HG03060 (cell line): Measurements from ENCODE around the gene PCDHB10.
"Not testable (repeated sequence)": the region's sequence is repeated elsewhere in the genome, so short reads cannot be mapped to it uniquely, and the experiment has no call there.

Source experiments
- ATAC-seq: cut with Tn5 transposase; IDR thresholded peaks from one replicate; pipeline ENCODE4 v1.9.1; 2021; ENCODE audit warnings: low read depth, moderate number of reproducible peaks; ENCODE audit not compliant: unreplicated experiment

Gene PCDHB10

DNA sequence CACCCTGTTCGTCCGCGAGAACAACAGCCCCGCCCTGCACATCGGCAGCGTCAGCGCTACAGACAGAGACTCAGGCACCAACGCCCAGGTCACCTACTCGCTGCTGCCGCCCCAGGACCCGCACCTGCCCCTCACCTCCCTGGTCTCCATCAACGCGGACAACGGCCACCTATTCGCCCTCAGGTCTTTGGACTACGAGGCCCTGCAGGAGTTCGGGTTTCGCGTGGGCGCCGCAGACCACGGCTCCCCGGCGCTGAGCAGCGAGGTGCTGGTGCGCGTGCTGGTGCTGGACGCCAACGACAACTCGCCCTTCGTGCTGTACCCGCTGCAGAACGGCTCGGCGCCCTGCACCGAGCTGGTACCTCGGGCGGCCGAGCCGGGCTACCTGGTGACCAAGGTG lies 43.8 kb downstream of the PCDHB10 start:
- not testable (repeated sequence) for ATAC-seq

- no peak for ATAC-seq
Observed at GRCh38 chr5:141236516-141237313, 44.6 kb downstream of the PCDHB10 start.

DNA sequence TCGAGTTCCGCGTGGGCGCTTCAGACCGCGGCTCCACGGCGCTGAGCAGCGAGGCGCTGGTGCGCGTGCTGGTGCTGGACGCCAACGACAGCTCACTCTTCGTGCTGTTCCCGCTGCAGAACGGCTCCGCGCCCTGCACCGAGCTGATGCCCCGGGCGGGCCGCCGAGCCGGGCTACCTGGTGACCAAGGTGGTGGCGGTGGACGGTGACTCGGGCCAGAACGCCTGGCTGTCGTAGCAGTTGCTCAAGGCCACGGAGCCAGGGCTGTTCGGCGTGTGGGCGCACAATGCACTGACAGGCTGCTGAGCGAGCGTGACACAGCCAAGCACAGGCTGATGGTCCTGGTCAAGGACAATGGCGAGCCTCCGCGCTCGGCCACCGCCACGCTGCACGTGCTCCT lies 49.3 kb downstream of the PCDHB10 start:
- ATAC-seq: no peak
